PFSK-1 (cell line): ENCODE data around the gene FAM234A.

Experiments used
- FOXP2 ChIP-seq: optimal IDR thresholded peaks from 2 replicates; pipeline ENCODE3; 2011; ENCODE audit warnings: borderline replicate concordance, control low read depth, inconsistent platforms; ENCODE audit not compliant: insufficient read depth; ENCODE audit errors: extremely low read length, extremely low read depth
- POLR2AphosphoS5 ChIP-seq: IDR thresholded peaks from 2 replicates; pipeline ENCODE4 v1.6.1; 2012; ENCODE audit warnings: low read depth, mild to moderate bottlenecking, control low read depth, low read length, moderate library complexity
- SIN3A ChIP-seq: IDR thresholded peaks from 2 replicates; pipeline ENCODE4 v1.6.1; 2012; ENCODE audit warnings: mild to moderate bottlenecking, low read length, moderate library complexity, borderline replicate concordance; ENCODE audit not compliant: insufficient read depth
- TAF1 ChIP-seq: IDR thresholded peaks from 2 replicates; pipeline ENCODE4 v1.6.1; 2012; ENCODE audit warnings: low read length, control low read depth, borderline replicate concordance; ENCODE audit not compliant: insufficient read depth
- TF ChIP-seq, protein P1 (sequence below), 2 experiments: IDR thresholded peaks; 2 replicates each; pipeline versions ENCODE4 v1.6.1 to v1.8.0; 2011 to 2012; ENCODE audit warnings: low read depth in 2 of 2, low read length in 2 of 2, control low read depth in 1 of 2, inconsistent platforms in 1 of 2, mild to moderate bottlenecking in 1 of 2, moderate library complexity in 1 of 2; ENCODE audit not compliant: insufficient read depth in 1 of 2

The FAM234A gene

DNA sequence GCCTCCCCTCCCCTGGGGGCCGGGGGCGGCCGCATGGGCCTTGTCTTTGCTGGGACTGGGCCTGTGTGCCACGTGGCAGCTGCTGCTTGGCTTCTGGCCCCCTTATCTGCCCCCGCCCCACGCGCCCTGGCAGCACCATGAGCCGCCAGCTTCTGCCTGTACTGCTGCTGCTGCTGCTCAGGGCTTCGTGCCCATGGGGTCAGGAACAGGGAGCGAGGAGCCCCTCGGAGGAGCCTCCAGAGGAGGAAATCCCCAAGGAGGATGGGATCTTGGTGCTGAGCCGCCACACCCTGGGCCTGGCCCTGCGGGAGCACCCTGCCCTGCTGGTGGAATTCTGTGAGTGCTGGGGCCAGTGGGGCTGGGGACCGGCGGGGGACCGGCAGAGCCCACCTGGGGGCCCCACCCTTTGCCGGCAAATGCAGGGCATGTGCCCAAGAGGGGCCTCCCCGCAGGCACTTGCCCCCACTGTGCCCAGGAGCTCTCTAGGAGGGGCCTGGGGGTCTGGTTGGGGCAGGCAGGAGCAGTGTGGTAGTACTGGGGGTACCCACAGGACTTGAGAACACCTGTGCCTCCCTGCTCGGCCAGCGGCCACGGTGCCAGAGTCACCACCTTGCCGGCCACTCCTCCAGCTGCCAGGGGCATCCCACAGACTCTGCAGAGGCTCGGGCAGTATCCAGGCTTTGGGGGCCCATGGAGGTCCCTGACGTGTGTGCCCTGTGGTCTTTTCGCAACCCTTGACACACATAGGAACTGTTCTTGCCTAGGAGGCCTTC is 48.6 kb downstream of the FAM234A start, which contains the start of gene PDIA2:
Gene PDIA2 (plus strand): TSS at position 132 of the 773 bp plus-strand sequence. CDS start 6 bp downstream, at position 138.
- TF ChIP-seq TAF1: no peak
- TF ChIP-seq, protein P1, sequence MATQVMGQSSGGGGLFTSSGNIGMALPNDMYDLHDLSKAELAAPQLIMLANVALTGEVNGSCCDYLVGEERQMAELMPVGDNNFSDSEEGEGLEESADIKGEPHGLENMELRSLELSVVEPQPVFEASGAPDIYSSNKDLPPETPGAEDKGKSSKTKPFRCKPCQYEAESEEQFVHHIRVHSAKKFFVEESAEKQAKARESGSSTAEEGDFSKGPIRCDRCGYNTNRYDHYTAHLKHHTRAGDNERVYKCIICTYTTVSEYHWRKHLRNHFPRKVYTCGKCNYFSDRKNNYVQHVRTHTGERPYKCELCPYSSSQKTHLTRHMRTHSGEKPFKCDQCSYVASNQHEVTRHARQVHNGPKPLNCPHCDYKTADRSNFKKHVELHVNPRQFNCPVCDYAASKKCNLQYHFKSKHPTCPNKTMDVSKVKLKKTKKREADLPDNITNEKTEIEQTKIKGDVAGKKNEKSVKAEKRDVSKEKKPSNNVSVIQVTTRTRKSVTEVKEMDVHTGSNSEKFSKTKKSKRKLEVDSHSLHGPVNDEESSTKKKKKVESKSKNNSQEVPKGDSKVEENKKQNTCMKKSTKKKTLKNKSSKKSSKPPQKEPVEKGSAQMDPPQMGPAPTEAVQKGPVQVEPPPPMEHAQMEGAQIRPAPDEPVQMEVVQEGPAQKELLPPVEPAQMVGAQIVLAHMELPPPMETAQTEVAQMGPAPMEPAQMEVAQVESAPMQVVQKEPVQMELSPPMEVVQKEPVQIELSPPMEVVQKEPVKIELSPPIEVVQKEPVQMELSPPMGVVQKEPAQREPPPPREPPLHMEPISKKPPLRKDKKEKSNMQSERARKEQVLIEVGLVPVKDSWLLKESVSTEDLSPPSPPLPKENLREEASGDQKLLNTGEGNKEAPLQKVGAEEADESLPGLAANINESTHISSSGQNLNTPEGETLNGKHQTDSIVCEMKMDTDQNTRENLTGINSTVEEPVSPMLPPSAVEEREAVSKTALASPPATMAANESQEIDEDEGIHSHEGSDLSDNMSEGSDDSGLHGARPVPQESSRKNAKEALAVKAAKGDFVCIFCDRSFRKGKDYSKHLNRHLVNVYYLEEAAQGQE (IDR thresholded peaks at IDR 0.05; ENCODE audit: insufficient read depth in 1 of 2, low read depth in 2 of 2, low read length in 2 of 2): no peak
- no peak for TF ChIP-seq POLR2AphosphoS5
- TF ChIP-seq SIN3A: no peak
- no peak for TF ChIP-seq FOXP2

DNA sequence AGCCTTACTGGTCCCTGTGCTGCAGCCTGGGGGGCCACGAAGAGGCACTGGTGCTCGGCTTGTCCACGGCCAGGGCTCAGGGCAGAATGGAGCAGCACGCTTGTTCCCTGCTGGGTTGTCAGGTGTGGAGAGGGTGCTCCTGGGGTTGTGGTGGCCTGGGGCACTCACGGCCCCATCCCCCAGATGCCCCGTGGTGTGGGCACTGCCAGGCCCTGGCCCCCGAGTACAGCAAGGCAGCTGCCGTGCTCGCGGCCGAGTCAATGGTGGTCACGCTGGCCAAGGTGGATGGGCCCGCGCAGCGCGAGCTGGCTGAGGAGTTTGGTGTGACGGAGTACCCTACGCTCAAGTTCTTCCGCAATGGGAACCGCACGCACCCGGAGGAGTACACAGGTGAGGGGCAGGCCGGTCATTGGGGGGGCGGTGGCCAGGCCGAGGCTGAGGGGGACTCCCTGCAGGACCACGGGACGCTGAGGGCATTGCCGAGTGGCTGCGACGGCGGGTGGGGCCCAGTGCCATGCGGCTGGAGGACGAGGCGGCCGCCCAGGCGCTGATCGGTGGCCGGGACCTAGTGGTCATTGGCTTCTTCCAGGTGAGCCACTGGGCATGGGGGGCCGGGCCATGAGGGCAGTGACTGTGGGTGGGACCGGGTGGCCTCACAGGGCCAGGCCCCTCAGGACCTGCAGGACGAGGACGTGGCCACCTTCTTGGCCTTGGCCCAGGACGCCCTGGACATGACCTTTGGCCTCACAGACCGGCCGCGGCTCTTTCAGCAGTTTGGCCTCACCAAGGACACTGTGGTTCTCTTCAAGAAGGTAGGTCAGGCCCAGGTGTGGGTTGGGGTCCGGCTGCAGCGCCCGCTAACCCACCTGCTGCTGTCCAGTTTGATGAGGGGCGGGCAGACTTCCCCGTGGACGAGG is 49.8 kb downstream of the FAM234A start:
- TF ChIP-seq POLR2AphosphoS5 (no peak), TAF1 (no peak), SIN3A (no peak), FOXP2 (no peak)
- TF ChIP-seq, protein P1 (IDR thresholded peaks at IDR 0.05; ENCODE audit: insufficient read depth in 1 of 2, low read depth in 2 of 2, low read length in 2 of 2): no peak

DNA sequence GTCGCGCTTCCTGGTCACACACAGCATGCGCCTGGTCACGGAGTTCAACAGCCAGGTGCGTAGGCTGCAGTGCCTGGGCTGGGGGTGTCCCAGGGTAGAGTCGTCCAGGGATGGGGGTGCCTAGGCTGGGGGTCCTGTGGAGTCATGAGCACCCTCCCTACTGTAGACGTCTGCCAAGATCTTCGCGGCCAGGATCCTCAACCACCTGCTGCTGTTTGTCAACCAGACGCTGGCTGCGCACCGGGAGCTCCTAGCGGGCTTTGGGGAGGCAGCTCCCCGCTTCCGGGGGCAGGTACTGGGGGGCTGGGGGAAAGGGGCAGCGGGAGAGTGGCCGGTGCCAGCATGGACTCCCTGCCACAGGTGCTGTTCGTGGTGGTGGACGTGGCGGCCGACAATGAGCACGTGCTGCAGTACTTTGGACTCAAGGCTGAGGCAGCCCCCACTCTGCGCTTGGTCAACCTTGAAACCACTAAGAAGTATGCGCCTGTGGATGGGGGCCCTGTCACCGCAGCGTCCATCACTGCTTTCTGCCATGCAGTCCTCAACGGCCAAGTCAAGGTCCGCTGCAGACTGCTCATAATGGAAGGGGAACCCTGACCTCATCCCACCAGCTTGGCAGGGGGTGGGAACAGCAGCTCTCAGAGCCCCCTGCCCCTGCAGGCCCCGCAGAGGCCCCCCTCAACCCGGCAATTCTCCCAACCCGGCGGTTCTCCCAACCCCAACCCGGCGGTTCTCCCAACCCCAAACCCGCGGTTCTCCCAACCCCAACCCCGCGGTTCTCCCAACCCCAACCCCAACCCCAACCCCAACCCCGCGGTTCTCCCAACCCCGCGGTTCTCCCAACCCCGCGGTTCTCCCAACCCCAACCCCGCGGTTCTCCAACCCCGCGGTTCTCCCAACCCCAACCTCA is 50.8 kb downstream of the FAM234A start:
- TF ChIP-seq FOXP2 (no peak), TAF1 (no peak), SIN3A (no peak), POLR2AphosphoS5 (no peak)
- TF ChIP-seq, protein P1 (IDR thresholded peaks at IDR 0.05; ENCODE audit: insufficient read depth in 1 of 2, low read depth in 2 of 2, low read length in 2 of 2): no peak

DNA sequence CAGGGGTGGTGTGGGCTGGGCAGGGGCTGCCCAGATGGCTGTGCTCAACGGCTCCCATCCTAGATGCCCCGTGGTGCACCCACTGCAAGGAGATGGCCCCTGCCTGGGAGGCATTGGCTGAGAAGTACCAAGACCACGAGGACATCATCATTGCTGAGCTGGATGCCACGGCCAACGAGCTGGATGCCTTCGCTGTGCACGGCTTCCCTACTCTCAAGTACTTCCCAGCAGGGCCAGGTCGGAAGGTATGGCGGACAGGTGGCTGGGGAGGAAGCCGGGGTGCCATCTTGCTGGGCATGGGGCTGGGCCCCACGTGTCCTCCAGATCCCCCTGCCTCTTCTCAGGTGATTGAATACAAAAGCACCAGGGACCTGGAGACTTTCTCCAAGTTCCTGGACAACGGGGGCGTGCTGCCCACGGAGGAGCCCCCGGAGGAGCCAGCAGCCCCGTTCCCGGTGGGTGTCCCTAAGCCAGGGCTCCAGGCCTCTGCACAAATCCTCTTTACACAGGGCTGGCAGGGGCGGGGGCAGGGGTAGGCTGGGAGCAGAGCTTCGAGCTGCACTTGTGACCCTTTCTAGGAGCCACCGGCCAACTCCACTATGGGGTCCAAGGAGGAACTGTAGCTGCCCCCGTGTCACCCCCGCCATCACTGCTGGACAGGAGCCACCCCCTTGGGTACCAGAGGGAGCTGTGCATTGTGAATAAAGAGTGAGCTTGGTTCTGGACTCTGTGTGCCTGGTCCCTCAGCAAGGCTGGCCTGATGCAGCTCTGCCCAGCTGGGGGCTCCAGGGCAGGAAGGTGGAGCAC is 52.1 kb downstream of the FAM234A start:
- TF ChIP-seq TAF1 (no peak), FOXP2 (no peak), POLR2AphosphoS5 (no peak)
- TF ChIP-seq, protein P1 (IDR thresholded peaks at IDR 0.05; ENCODE audit: insufficient read depth in 1 of 2, low read depth in 2 of 2, low read length in 2 of 2): no peak
